SK-N-SH treated with all-trans-retinoic acid at 6 μM for 48 hours (cell line): ENCODE measurements around the gene MGMT.

Experiments
- ATAC-seq: fragments of 200-7000 bp; cut with Tn5 transposase; 3 replicates; pipeline ENCODE4 v1.9.1; 2020; ENCODE audit warnings: mild to moderate bottlenecking, moderate library complexity
- ARNTL ChIP-seq: fragments of 450-650 bp; formaldehyde crosslinking; IDR thresholded peaks from 2 replicates; pipeline ENCODE4 v1.5.0; 2020; ENCODE audit warnings: low read depth, mild to moderate bottlenecking, moderate library complexity, borderline replicate concordance
- BACH2 ChIP-seq: fragments of 250-450 bp; sonication (Bioruptor Pico); IDR thresholded peaks from 2 replicates; pipeline ENCODE4 v1.9.0; 2021; ENCODE audit warnings: mild to moderate bottlenecking, borderline replicate concordance
- CREB5 ChIP-seq: fragments of 250-450 bp; sonication (Bioruptor Pico); IDR thresholded peaks from 2 replicates; pipeline ENCODE4 v1.5.1; 2020; ENCODE audit warnings: low read depth, mild to moderate bottlenecking, moderate library complexity
- CSRNP3 ChIP-seq: fragments of 250-450 bp; sonication (Bioruptor Pico); IDR thresholded peaks from 2 replicates; pipeline ENCODE4 v1.5.1; 2021; ENCODE audit warnings: mild to moderate bottlenecking, moderate library complexity
- ESRRG ChIP-seq: fragments of 250-450 bp; sonication (Bioruptor Pico); IDR thresholded peaks from 2 replicates; pipeline ENCODE4 v1.6.1; 2021; ENCODE audit warnings: mild to moderate bottlenecking
- PATZ1 ChIP-seq: fragments of 250-450 bp; sonication (Bioruptor Pico); IDR thresholded peaks from 2 replicates; pipeline ENCODE4 v1.8.0; 2020; ENCODE audit warnings: mild to moderate bottlenecking, moderate library complexity, borderline replicate concordance
- RARB ChIP-seq: fragments of 250-450 bp; sonication (Bioruptor Pico); IDR thresholded peaks from 2 replicates; pipeline ENCODE4 v1.8.0; 2021; ENCODE audit warnings: mild to moderate bottlenecking, moderate library complexity
- TCF4 ChIP-seq: fragments of 250-450 bp; sonication (Bioruptor Pico); IDR thresholded peaks from 2 replicates; pipeline ENCODE4 v1.8.0; 2021; ENCODE audit warnings: mild to moderate bottlenecking, moderate library complexity, borderline replicate concordance
- TOX ChIP-seq: fragments of 250-450 bp; sonication (Bioruptor Pico); IDR thresholded peaks from 2 replicates; pipeline ENCODE4 v1.8.0; 2021; ENCODE audit warnings: mild to moderate bottlenecking, moderate library complexity, borderline replicate concordance
- TSHZ2 ChIP-seq: fragments of 250-450 bp; sonication (Bioruptor Pico); IDR thresholded peaks from 2 replicates; pipeline ENCODE4 v1.5.0; 2020; ENCODE audit warnings: mild to moderate bottlenecking, moderate library complexity
- ZFP3 ChIP-seq: fragments of 250-450 bp; sonication (Bioruptor Pico); IDR thresholded peaks from 2 replicates; pipeline ENCODE4 v1.5.0; 2020; ENCODE audit warnings: mild to moderate bottlenecking, moderate library complexity
- ZFP30 ChIP-seq: fragments of 450-650 bp; formaldehyde crosslinking; IDR thresholded peaks from 2 replicates; pipeline ENCODE4 v1.5.0; 2022; ENCODE audit warnings: mild to moderate bottlenecking, moderate library complexity
- ZNF70 ChIP-seq: fragments of 450-650 bp; formaldehyde crosslinking; IDR thresholded peaks from 2 replicates; pipeline ENCODE4 v1.5.0; 2020; ENCODE audit warnings: mild to moderate bottlenecking, moderate library complexity
- ZNF8 ChIP-seq: fragments of 450-650 bp; formaldehyde crosslinking; IDR thresholded peaks from 2 replicates; pipeline ENCODE4 v1.5.0; 2020; ENCODE audit warnings: mild to moderate bottlenecking, moderate library complexity

The MGMT gene

GRCh38 chr10:129685271-129685670, 218.2 kb downstream of the MGMT start:
- no peak for ATAC-seq

GRCh38 chr10:129689671-129690071, 222.6 kb downstream of the MGMT start:
- ATAC-seq: no peak
- no peak for TF ChIP-seq ZNF70 (CRISPR knock-in tag)
- TF ChIP-seq ZFP3 (CRISPR knock-in tag): no peak
- TF ChIP-seq PATZ1 (CRISPR knock-in tag): no peak
- no peak for TF ChIP-seq TOX (CRISPR knock-in tag)
- TF ChIP-seq TSHZ2: no peak; the same call in 1 of the 2 replicates
- no peak for TF ChIP-seq BACH2
- no peak for TF ChIP-seq CREB5
- TF ChIP-seq RARB (CRISPR knock-in tag): no peak
- no peak for TF ChIP-seq ARNTL (CRISPR knock-in tag)
- no peak for TF ChIP-seq CSRNP3 (CRISPR knock-in tag)

More at GRCh38 chr10:129685271-129685670, 218.2 kb downstream of the MGMT start:
- no peak for TF ChIP-seq ZNF70 (CRISPR knock-in tag)
- no peak for TF ChIP-seq TCF4 (CRISPR knock-in tag)

- no peak for TF ChIP-seq TCF4 (CRISPR knock-in tag)
- TF ChIP-seq ZFP30 (CRISPR knock-in tag): no peak
- no peak for ATAC-seq
Observed at GRCh38 chr10:129690248-129691070, 223.4 kb downstream of the MGMT start.

- ATAC-seq: no peak
Observed at GRCh38 chr10:129692695-129693094, 225.7 kb downstream of the MGMT start.

More at GRCh38 chr10:129692695-129693094, 225.7 kb downstream of the MGMT start:
- TF ChIP-seq TSHZ2 (no peak), ESRRG (CRISPR knock-in tag) (no peak), ZNF8 (CRISPR knock-in tag) (no peak), ZFP3 (CRISPR knock-in tag) (no peak), TOX (CRISPR knock-in tag) (no peak)
